ENCODE data around the gene NCOR1.
"Not testable (repeated sequence)": the region's sequence is repeated elsewhere in the genome, so short reads cannot be mapped to it uniquely, and the experiment has no call there.

Gene NCOR1

GRCh38 chr17:16215273-16215964 lies at the start of gene NCOR1:
Gene NCOR1 (minus strand): TSS chr17:16215534. CDS start chr17:16194569, 20,965 bp downstream.
- peak; percentile 74 for DNase-seq

DNA sequence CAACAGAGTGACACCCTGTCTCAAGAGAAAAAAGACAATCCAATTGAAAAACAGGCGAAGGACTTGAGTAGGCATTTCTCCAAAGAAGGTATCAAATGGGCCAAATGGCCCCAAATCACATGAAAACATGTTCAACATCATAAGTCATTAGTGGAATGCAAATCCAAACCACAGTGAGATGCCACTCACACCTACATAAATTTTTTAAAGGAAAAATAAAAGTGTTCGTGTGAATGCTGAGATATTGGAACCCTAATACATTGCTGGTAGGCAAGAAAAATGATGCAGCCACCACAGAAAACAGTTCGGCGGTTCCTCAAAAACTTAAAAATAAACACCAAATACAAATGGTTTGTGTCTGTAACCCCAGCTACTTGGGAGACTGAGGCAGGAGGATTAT lies 46.9 kb upstream of the NCOR1 start:
- no peak for DNase-seq

DNA sequence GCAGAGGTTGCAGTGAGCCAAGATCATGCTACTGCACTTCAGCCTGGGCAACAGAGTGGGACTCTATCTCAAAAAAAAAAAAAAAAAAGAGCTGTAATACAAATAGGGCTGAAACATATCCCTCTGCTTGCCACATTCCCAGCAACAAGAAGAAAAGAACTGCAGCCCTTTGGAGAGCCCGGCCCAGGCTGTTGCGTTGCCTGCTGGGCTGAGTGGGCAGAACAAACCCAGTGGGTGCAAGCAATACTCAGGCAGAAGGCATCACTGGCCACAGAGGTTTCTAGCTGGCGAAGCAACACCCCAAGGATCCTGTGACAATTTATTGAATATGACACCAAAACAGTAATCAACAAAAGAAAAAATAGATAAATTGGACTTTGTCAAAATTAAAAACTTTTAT lies 45.7 kb upstream of the NCOR1 start:
- no peak for DNase-seq

DNA sequence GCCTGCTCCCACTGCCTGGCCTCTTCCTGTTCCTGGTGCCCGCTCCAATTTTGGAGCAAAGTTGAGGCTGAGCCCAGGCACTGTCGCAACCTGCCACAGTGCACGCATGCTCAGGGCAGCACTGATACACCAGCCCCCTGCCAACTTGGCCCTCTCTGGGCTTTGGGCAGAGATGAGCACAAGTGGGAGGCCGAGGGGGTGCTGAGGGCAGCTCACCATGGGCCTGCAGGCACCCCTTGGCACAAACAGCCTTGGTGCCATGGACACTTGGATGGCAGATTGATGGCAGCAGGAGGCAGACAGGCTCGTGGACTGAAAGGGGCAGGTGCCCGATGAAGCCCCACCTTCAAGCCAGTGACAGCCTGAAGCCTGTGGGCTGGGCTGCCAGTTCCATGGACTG lies 44.6 kb upstream of the NCOR1 start:
- no peak for DNase-seq

GRCh38 chr17:16258901-16259300 lies 43.6 kb upstream of the NCOR1 start:
- no peak for DNase-seq

DNA sequence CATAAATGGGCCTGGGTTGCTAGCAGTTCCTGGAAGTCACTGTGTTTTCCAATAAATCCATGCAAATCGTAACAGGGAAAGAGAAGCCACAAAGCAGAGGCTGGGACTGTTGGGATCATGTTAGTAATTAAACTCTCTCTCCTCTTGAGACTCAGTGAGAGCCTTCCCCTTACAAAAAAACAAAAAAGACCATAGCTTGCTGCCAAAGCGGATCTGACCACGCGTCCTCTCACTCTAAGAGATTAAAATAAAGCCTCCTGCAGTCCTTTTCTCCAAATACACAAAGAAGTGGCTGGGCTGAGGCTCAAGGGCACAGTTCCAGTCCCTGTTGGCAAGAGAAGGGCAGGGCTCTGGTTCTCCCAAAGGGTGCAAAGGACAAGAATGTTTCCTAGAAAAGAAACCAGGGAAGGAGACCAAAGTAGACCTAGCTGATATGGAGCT lies 40.2 kb upstream of the NCOR1 start:
- DNase-seq, result no peak

DNA sequence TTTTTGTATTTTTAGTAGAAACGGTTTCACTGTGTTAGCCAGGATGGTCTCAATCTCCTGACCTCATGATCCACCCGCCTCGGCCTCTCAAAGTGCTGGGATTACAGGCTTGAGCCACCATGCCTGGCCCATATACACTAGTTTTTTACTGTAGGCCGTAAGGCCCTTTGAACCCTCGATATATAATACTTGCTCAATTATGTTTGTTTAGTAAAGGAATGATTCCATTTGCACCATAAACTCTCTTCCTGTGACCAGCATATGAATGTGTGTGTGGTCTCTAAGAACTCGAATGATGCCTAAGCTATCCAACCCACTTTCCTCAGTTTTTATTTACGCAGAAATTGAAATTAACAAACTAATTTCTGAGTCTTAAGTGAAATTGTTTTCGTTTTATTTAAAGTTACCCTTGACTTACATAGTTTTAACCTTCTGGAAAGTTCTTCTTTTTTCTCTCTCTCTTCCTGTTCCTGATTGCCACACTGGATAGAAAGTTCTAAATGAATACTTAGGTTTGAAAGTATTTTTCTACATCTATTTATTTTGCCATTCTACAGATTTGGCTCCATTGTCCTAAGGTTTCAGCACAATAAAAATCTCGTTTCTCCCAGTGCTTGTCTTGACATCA lies 39.6 kb upstream of the NCOR1 start:
- DNase-seq, result no peak

DNA sequence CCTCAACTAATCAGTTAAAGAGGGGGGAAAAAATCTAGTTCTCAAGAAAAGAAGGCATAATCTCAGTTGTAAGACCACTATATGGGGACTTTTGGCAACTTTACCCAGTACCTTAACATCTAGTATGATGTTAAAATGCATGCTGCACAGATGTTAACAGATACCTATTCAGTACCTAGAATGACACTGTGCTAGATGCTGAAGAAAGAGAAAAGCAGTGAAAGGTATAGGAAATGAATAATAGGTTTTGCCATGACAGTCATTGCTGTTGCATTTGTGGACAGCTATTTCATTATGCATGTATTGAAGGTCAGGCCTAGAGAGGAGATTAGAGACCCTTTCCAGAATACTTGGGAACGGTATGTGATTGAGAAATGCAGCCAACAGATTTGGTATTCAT lies 36.2 kb upstream of the NCOR1 start:
- no peak for DNase-seq

- DNase-seq, result no peak
Measured at GRCh38 chr17:16251043-16251442, 35.7 kb upstream of the NCOR1 start.

- no peak for DNase-seq
Measured at GRCh38 chr17:16250635-16251034, 35.3 kb upstream of the NCOR1 start.

DNA sequence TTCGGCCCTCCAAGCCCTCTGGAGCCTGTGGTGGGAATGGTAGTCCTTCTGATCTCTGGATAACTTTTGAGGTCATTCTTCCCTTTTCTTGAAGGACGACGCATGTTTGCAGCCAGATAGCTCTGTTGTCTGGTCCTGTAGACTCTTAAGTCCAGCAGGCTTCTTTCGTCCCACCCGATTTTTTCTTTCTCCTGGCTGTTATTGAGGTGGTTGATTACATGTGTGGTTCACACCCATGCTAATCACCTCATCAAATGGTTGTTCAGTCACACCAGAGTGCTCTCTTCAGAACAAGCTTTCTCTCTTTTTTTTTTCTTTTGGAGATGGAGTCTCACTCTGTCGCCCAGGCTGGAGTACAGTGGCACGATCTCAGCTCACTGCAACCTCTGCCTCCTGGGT lies 32.3 kb upstream of the NCOR1 start:
- no peak for DNase-seq

DNA sequence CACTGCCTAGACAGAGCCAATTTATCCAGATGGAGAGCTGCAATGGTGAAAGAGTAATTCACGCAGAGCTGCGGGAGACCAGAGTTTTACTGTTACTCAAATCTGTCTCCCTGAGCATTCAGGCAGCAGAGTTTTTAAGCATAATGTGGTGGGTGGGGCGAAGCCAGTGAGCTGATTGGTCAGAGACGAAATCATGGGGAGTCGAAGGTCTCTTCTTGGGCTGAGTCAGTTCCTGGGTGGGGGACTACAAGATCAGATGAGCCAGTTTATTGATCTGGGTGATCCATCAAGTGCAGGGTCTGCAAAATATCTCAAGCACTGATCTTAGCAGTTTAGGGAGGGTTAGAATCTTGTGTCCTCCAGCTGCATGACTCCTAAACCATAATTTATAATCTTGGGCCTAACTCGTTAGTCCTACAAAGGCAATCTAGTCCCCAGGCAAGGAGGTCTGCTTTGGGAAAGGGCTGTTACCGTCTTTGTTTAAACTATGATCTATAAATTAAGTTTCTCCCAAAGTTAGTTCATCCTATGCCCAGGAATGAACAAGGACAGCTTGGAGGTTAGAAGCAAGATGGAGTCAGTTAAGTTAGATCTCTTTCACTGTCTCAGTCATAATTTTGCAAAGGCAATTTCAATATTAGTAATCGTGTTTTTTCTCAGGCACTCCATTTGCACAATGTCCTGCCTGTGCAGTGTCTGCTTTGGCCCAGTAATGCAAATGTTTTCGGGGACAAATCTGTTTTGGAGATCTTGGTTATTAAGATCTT lies 28.6 kb upstream of the NCOR1 start:
- DNase-seq, result no peak

GRCh38 chr17:16243385-16243784 lies 28.1 kb upstream of the NCOR1 start:
- DNase-seq, result no peak

GRCh38 chr17:16241906-16242399 lies 26.6 kb upstream of the NCOR1 start:
- DNase-seq, result no peak

DNA sequence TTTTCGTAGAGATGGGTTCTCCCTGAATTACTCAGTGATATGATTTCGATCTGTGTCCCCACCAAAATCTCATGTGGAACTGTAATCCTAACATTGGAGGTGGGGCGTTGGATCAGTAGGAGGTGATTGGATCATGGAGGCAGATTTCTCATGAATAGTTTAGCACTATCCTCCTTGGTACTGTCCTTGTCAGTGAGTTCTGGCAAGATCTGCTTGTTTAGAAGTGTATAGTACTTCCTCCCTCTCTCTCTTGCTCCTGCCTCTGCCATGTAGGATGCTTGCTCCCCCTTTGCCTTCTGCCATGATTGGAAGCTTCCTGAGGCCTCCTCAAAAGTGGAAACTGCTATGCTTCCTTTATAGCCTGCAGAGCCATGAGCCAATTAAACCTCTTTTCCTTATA lies 24.6 kb upstream of the NCOR1 start:
- no peak for DNase-seq

- DNase-seq, result no peak
Measured at GRCh38 chr17:16232391-16232790, 17.1 kb upstream of the NCOR1 start.

- not testable (repeated sequence) for DNase-seq
Measured at GRCh38 chr17:16229912-16230561, 14.7 kb upstream of the NCOR1 start.

- no peak for DNase-seq
Measured at GRCh38 chr17:16222406-16222805, 7.1 kb upstream of the NCOR1 start.

- DNase-seq, result peak; percentile 61
Measured at GRCh38 chr17:16217002-16217635, 1.8 kb upstream of the NCOR1 start, which contains the start of gene PIGL. Gene PIGL (plus strand): TSS chr17:16217210. CDS start chr17:16217227, 17 bp downstream.

DNA sequence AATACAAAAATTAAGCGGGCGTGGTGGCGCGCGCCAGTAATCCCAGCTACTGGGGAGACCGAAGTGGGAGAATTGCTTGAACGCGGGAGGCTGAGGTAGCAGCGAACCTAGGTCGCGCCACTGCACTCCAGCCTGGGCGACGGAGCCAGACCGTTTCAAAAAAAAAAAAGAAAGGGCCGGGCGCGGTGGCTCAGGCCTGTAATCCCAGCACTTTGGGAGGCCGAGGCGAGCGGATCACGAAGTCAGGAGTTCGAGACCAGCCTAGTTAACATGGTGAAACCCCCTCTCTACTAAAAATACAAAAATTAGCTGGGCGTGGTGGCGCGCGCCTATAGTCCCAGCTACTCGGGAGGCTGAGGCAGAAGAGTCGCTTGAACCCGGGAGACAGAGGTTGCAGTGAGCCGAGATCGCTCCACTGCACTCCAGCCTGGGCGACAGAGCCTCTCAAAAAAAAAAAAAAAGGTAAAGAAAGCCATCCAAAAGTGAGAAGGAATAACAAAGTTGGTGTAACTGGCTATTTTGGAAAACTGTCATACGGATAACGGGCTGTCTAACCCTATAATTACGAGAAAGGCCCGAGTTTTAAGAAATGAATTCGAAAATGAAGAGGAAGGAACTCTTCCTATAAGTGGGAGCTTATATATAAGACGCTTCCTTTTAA lies 1.1 kb upstream of the NCOR1 start:
- not testable (repeated sequence) for DNase-seq

- DNase-seq, result peak; percentile 9
Measured at GRCh38 chr17:16215965-16216316, 607 bp upstream of the NCOR1 start.

- DNase-seq, result no peak
Measured at GRCh38 chr17:16215002-16215272, 397 bp downstream of the NCOR1 start.

All from DMS153 (cell line).